ENCODE data around the gene CBX1.
"Not testable (repeated sequence)": the region's sequence is repeated elsewhere in the genome, so short reads cannot be mapped to it uniquely, and the experiment has no call there.

The CBX1 gene

GRCh38 chr17:48074322-48075081, 26.8 kb downstream of the CBX1 start:
- DNase-seq (ENCODE audit: low read depth in 3 of 3, low spot score in 1 of 3), result peak; percentile 51 to 55 (median 54)

GRCh38 chr17:48073566-48074094, 27.6 kb downstream of the CBX1 start:
- DNase-seq (ENCODE audit: low read depth in 3 of 3, low spot score in 1 of 3), result not testable (repeated sequence)

- not testable (repeated sequence) for DNase-seq (ENCODE audit: low read depth in 3 of 3, low spot score in 1 of 3)
These were observed 28.5 kb downstream of the CBX1 start for GRCh38 chr17:48072811-48073210.

- no peak for DNase-seq (ENCODE audit: low read depth in 3 of 3, low spot score in 1 of 3)
These were observed 29.6 kb downstream of the CBX1 start for GRCh38 chr17:48071654-48072053.

GRCh38 chr17:48070195-48070594, 31.1 kb downstream of the CBX1 start:
- no peak for DNase-seq (ENCODE audit: low read depth in 3 of 3, low spot score in 1 of 3)

- DNase-seq (ENCODE audit: low read depth in 3 of 3, low spot score in 1 of 3), result no peak
These were observed 32.8 kb downstream of the CBX1 start for GRCh38 chr17:48068491-48068961.

- not testable (repeated sequence) for DNase-seq (ENCODE audit: low read depth in 3 of 3, low spot score in 1 of 3)
These were observed 33.5 kb downstream of the CBX1 start for GRCh38 chr17:48067808-48068207.

- no peak for DNase-seq (ENCODE audit: low read depth in 3 of 3, low spot score in 1 of 3)
These were observed 34.0 kb downstream of the CBX1 start for GRCh38 chr17:48067245-48067644.

GRCh38 chr17:48066656-48067055, 34.6 kb downstream of the CBX1 start:
- DNase-seq (ENCODE audit: low read depth in 3 of 3, low spot score in 1 of 3), result no peak

GRCh38 chr17:48066192-48066591, 35.1 kb downstream of the CBX1 start:
- no peak for DNase-seq (ENCODE audit: low read depth in 3 of 3, low spot score in 1 of 3)

GRCh38 chr17:48064638-48065037, 36.6 kb downstream of the CBX1 start:
- DNase-seq (ENCODE audit: low read depth in 3 of 3, low spot score in 1 of 3), result no peak

- DNase-seq (ENCODE audit: low read depth in 3 of 3, low spot score in 1 of 3), result no peak
These were observed 39.0 kb downstream of the CBX1 start for GRCh38 chr17:48062273-48062672.

- DNase-seq (ENCODE audit: low read depth in 3 of 3, low spot score in 1 of 3), result no peak
These were observed 41.0 kb downstream of the CBX1 start for GRCh38 chr17:48060249-48060648.

GRCh38 chr17:48059125-48059668, 42.1 kb downstream of the CBX1 start:
- DNase-seq (ENCODE audit: low read depth in 3 of 3, low spot score in 1 of 3), result no peak

- DNase-seq (ENCODE audit: low read depth in 3 of 3, low spot score in 1 of 3), result no peak
These were observed 42.7 kb downstream of the CBX1 start for GRCh38 chr17:48058393-48059124.

GRCh38 chr17:48057626-48058025, 43.7 kb downstream of the CBX1 start:
- DNase-seq (ENCODE audit: low read depth in 3 of 3, low spot score in 1 of 3), result no peak

GRCh38 chr17:48056879-48057278, 44.4 kb downstream of the CBX1 start:
- DNase-seq (ENCODE audit: low read depth in 3 of 3, low spot score in 1 of 3), result no peak

- DNase-seq (ENCODE audit: low read depth in 3 of 3, low spot score in 1 of 3), result no peak
These were observed 45.0 kb downstream of the CBX1 start for GRCh38 chr17:48056246-48056745.

- no peak for DNase-seq (ENCODE audit: low read depth in 3 of 3, low spot score in 1 of 3)
These were observed 45.6 kb downstream of the CBX1 start for GRCh38 chr17:48055531-48056245.

GRCh38 chr17:48054238-48055185, 46.8 kb downstream of the CBX1 start:
- DNase-seq (ENCODE audit: low read depth in 3 of 3, low spot score in 1 of 3), result no peak

Data from stimulated activated CD4-positive, alpha-beta T cell treated with anti-CD3 and anti-CD28 coated beads, TNF-alpha, amount 100 ng/mL, for 1 hour (primary cell).